Measurements from ENCODE around the gene AGTRAP. TPM values are rescaled to one million over a fixed set of nuclear protein-coding genes. Genes with fewer than 3 reads are reported as not detected.

Gene AGTRAP
- total and polyA plus RNA-seq, 12 donors: 23.4 to 104 (median 45.1) TPM

- no peaks in the 10 kb centered on the region for H3K36me3 ChIP-seq (replicated peaks in 1 of 2)
- TF ChIP-seq POLR2A (IDR thresholded peaks at IDR 0.05): no peak
- TF ChIP-seq, protein P1, sequence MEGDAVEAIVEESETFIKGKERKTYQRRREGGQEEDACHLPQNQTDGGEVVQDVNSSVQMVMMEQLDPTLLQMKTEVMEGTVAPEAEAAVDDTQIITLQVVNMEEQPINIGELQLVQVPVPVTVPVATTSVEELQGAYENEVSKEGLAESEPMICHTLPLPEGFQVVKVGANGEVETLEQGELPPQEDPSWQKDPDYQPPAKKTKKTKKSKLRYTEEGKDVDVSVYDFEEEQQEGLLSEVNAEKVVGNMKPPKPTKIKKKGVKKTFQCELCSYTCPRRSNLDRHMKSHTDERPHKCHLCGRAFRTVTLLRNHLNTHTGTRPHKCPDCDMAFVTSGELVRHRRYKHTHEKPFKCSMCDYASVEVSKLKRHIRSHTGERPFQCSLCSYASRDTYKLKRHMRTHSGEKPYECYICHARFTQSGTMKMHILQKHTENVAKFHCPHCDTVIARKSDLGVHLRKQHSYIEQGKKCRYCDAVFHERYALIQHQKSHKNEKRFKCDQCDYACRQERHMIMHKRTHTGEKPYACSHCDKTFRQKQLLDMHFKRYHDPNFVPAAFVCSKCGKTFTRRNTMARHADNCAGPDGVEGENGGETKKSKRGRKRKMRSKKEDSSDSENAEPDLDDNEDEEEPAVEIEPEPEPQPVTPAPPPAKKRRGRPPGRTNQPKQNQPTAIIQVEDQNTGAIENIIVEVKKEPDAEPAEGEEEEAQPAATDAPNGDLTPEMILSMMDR (IDR thresholded peaks at IDR 0.05): no peak
- no peak for DNase-seq
- no peaks in the 10 kb centered on the region for H3K9me3 ChIP-seq (replicated peaks in 1 of 3)
- 59 to 72% (median 65%) methylated on average over 2 to 4 of the region's 4 CpGs for WGBS, 4 donors
- H3K4me3 ChIP-seq: no peak overlapping the region
- no peaks in the 10 kb centered on the region for H3K4me1 ChIP-seq (replicated peaks in 1 of 2)
- intact Hi-C loops (cut with DNase I): no loop called here
- H3K27me3 ChIP-seq: no peaks in the 10 kb centered on the region
- H3K27ac ChIP-seq: no peak overlapping the region
Measured at GRCh38 chr1:11768821-11769220, 32.9 kb downstream of the AGTRAP start.

DNA sequence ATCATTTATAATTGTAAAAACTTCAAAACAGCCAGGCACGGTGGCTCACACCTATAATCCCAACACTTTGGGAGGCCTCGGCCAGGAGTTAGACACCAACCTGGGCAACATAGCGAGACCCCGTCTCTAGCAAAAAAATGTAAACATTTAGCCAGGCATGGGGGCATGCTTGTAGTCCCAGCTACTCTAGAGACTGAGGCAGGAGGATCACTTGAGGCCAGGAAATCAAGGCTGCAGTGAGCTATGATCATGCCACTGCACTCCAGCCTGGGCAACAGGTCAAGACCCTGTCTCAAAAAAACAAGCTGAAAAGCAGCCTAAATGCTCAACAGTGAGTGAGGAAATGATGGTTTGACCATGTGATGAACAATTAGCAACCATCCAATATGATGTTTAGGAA is 33.3 kb downstream of the AGTRAP start:
- no peaks in the 10 kb centered on the region for H3K36me3 ChIP-seq (replicated peaks in 1 of 2)
- H3K4me1 ChIP-seq (replicated peaks in 1 of 2): no peaks in the 10 kb centered on the region
- no peak for DNase-seq
- H3K27me3 ChIP-seq: no peaks in the 10 kb centered on the region
- no peaks in the 10 kb centered on the region for H3K9me3 ChIP-seq (replicated peaks in 1 of 3)
- no peak overlapping the region for H3K27ac ChIP-seq
- intact Hi-C loops (cut with DNase I): no loop called here
- no peak for TF ChIP-seq POLR2A (IDR thresholded peaks at IDR 0.05)
- TF ChIP-seq, protein P1 (IDR thresholded peaks at IDR 0.05): no peak
- no peak overlapping the region for H3K4me3 ChIP-seq
- 82 to 91% (median 86%) methylated on average over 4 of the region's 4 CpGs for WGBS, 4 donors

DNA sequence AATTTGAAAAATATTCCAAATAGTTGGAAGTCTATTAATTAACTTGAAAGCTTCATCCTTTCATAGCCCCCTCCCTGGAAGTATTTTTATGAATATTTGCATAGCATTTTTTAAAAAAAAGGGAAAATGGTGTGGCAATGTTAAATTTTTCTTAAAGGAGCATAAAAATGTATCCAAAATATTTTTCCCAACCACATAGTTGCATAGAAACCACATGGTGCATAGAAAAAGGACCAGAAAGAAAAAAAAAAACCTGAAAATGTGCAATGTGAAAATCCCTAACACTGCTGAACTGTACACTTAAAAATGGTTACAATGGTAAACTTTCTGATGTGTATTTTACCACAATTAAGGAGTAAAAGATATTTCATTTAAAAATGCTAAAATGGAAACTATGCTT is 34.1 kb downstream of the AGTRAP start:
- Histone ChIP-seq H3K4me1 (replicated peaks in 1 of 2) (no peaks in the 10 kb centered on the region), H3K9me3 (replicated peaks in 1 of 3) (no peaks in the 10 kb centered on the region), H3K27me3 (no peaks in the 10 kb centered on the region), H3K27ac (no peak overlapping the region), H3K36me3 (replicated peaks in 1 of 2) (no peaks in the 10 kb centered on the region), H3K4me3 (no peak overlapping the region)
- intact Hi-C loops (cut with DNase I): no loop called here
- DNase-seq: no peak
- TF ChIP-seq, protein P1 (IDR thresholded peaks at IDR 0.05): no peak
- TF ChIP-seq POLR2A (IDR thresholded peaks at IDR 0.05): no peak

DNA sequence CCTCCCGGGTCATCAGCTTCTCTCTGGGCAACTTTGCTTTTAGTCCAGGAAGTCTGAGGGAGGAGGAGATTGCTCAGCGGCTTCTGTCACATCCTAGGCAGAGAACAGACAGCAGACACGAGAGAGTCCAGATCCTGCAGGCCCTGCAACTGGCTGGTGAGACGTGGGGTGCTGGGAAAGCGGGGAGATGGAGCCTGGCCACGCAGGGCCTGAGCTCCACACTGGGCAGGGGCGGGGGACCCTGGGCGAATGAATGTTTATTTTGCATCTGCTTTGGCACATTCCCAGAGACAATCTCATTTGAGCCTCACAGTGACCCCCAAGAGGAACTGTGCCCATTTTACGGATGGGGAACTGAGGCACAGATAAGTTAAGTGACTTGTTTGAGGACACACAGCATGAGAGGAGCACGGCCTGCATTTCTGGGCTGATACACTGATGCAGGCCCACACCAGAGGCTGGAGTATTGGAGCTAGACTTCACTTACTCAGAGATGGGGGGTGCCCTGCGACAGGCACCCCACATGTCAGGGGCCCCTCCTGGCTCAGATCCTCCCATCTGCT is 35.6 kb downstream of the AGTRAP start:
- Histone ChIP-seq H3K27me3 (no peaks in the 10 kb centered on the region), H3K36me3 (replicated peaks in 1 of 2) (no peaks in the 10 kb centered on the region), H3K27ac (no peak overlapping the region), H3K4me1 (replicated peaks in 1 of 2) (no peaks in the 10 kb centered on the region), H3K9me3 (replicated peaks in 1 of 3) (no peaks in the 10 kb centered on the region), H3K4me3 (no peak overlapping the region)
- intact Hi-C loops (cut with DNase I): no loop called here
- WGBS, 4 donors: 46 to 77% (median 69%) methylated on average over 7 to 11 of the region's 11 CpGs
- no peak for DNase-seq
- no peak for TF ChIP-seq POLR2A (IDR thresholded peaks at IDR 0.05)
- TF ChIP-seq, protein P1 (IDR thresholded peaks at IDR 0.05): no peak

Data from adrenal gland (tissue), 12 donors.